ENCODE measurements around the gene KCTD10.
"Not testable (repeated sequence)": the region's sequence is repeated elsewhere in the genome, so short reads cannot be mapped to it uniquely, and the experiment has no call there.

Gene KCTD10

GRCh38 chr12:109493938-109494337 is 16.8 kb upstream of the KCTD10 start:
- no peak for DNase-seq

GRCh38 chr12:109493090-109493489 is 16.0 kb upstream of the KCTD10 start:
- DNase-seq, result no peak

- no peak for DNase-seq
These were observed 15.3 kb upstream of the KCTD10 start for GRCh38 chr12:109492371-109492770.

GRCh38 chr12:109491671-109492070 is 14.6 kb upstream of the KCTD10 start:
- DNase-seq, result no peak

- DNase-seq, result no peak
These were observed 13.0 kb upstream of the KCTD10 start for GRCh38 chr12:109489955-109490565.

GRCh38 chr12:109489016-109489954 is 12.2 kb upstream of the KCTD10 start:
- DNase-seq, result no peak

- no peak for DNase-seq
These were observed 11.1 kb upstream of the KCTD10 start for GRCh38 chr12:109488051-109488665.

GRCh38 chr12:109487181-109488050 is 10.3 kb upstream of the KCTD10 start:
- DNase-seq, result no peak

GRCh38 chr12:109485201-109485600 is 8.1 kb upstream of the KCTD10 start:
- no peak for DNase-seq

GRCh38 chr12:109483346-109483745 is 6.2 kb upstream of the KCTD10 start:
- no peak for DNase-seq

GRCh38 chr12:109482894-109483293 is 5.8 kb upstream of the KCTD10 start:
- DNase-seq, result no peak

GRCh38 chr12:109482491-109482890 is 5.4 kb upstream of the KCTD10 start:
- DNase-seq, result no peak

- no peak for DNase-seq
These were observed 4.8 kb upstream of the KCTD10 start for GRCh38 chr12:109481863-109482262.

GRCh38 chr12:109480356-109480755 is 3.3 kb upstream of the KCTD10 start:
- DNase-seq, result no peak

- no peak for DNase-seq
These were observed 2.7 kb upstream of the KCTD10 start for GRCh38 chr12:109479761-109480160.

- DNase-seq, result no peak
These were observed 839 bp upstream of the KCTD10 start for GRCh38 chr12:109477963-109478315.

GRCh38 chr12:109476807-109477184 is 304 bp downstream of the KCTD10 start:
- DNase-seq, result no peak

- DNase-seq, result no peak
These were observed 900 bp downstream of the KCTD10 start for GRCh38 chr12:109475993-109476806.

GRCh38 chr12:109475121-109475520 is 2.0 kb downstream of the KCTD10 start:
- no peak for DNase-seq

- not testable (repeated sequence) for DNase-seq
These were observed 3.4 kb downstream of the KCTD10 start for GRCh38 chr12:109473526-109474270.

- DNase-seq, result no peak
These were observed 4.1 kb downstream of the KCTD10 start for GRCh38 chr12:109473006-109473405.
